CD4-positive, alpha-beta T cell treated with Interleukin-1 beta for 1 hour (primary cell): ENCODE measurements around the gene SGCD.

Experiments used
- DNase-seq, 2 donors: peaks; one replicate each; pipeline ENCODE4 v3.0.0-alpha.2; 2020 to 2022

The SGCD gene

DNA sequence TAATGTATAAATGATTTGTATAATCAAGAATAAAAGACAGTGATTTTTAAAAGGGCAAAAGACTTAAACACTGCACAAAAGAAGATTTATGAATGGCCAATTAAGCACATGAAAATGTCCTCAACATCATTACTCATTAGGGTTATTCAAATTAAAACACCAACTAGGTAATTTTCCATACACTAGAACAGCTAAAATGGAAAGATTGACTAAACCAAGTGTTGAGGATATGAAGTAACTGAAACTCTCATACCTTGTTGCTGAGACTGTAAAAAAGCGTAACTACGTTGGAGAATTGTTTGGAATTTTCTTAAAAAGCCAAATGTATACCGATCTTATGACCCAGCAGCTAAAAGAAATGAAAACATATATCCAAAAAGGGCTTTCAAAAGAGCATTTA, 144.9 kb downstream of the SGCD start:
- no peak for DNase-seq

DNA sequence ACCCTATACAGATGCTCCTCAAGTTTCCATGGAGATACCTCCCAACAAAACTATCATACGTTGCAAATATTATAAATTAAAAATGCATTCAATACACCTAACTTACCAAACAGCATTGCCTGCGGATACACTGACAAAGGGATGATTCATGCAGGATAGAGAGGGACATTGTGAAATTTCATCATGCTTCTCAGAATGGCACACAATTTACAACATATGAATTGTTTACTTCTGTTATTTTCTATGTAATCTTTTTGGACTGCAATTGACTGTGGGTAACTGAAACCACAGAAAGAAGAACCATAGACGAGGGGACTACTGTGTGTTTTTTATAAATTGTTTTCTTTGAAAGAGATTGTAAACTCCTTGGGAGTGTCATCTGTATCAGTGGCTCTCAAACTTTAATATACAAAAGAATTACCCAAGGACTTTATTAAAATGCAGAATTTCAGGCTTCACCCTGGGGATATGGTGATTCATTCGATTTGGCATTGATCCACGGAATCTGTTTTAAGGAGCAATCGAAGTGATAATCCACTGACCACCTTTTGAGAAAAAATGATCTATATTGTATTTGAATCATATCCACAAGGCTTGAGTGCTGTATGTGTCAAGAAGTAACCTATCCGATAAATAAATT, 146.4 kb downstream of the SGCD start:
- DNase-seq: no peak

DNA sequence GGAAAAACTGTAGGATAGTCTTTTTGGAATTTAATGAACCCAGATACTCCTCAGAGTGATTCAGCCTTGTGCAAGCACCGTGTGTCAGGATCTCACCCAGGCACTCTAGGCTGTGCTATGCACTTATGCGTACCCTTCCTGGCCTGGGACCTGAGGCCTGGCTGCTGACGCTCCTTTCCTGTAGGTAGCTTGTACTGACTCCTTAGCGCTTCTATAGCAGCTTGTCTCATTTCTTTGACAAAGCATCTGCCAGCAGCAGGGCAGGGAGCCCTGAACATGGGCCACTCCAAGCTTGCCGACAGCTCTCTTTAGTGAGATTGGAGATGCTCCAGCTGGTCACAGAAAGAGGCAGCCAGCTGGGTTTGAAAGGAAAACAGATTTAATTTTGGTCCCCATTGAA, 147.3 kb downstream of the SGCD start:
- no peak for DNase-seq

DNA sequence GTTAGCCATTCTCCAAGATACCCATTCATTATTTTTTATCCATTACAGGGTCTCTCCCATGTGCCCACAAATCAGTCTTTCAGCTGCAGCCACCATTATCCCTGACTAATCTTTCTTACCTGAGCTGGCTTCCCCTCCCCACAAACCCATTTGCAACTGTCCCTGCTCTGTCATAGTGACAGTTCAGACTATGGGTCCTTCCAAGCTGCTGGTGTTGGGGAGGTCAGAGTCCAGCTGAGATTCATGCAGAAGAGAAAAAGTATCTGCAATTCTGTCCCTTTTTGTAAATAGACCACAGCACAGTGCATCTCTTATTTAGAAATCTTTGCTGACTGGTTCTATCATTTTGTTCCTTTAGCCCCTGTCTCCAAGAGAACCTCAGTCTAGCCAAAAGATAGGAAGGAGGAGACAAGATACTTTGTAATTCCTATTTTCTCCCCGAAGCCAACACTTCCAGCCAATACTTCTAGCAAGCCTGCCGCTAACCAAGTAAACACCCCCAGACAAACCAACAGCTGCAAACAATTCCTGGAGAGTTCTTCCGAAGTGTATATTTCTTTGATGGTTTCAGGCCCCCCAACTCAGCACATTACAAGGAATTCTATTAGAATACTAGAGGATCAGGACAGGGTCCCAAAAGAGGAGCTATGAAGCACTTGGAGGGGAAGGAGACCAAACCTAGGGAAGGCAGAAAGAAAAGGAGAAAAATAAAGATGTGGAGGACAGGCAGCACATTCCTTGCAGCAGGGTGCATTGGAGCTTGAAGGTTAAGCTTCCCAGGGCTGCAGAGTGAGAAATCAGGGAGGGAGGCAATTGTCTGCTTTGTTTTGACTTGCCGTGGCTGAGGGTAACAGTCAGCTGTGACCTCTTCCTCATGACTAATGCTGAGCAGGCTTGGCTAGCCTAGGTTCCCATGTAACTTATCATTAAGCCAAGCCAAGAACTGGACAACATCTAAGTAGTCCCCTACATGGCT, 148.5 kb downstream of the SGCD start:
- no peak for DNase-seq

DNA sequence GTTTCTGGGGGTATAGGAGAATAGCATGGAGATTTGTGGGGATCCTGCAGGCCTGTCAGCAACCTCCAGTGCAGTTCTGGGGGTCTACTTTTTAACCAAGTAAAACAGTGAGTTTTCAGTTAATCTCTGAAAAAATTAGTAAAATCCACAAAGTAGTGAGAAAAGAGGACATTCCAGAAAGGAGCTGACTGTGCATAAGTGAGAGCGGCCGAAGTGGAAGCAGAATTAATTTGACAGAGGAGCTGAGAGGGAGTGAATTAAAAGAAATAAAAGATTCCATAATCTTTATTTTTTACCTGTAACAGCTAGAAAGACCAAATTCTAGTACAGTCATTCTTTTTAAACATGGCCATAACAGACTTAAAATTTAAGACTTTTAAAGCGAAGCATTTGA, 149.2 kb downstream of the SGCD start:
- no peak for DNase-seq

- no peak for DNase-seq
Measured at GRCh38 chr5:156476678-156477077, 149.7 kb downstream of the SGCD start.

DNA sequence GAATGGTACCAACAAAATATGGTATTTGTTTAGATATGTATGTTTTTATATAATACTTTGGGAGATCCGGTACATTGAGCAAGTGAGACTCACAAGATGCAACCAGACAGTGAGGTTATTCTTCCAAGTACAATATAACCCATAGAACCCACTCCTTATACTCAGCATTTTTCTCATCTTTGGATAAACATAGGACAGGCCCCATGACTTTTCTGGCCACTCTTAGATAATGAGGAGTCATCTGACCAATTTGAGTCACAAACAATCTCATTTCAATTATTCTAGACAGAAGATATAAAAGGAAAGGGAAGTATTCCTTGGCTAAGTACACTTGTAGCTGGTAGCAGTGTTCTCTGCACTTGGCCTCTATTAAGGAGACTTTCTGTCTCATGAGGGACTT, 150.2 kb downstream of the SGCD start:
- no peak for DNase-seq

- DNase-seq: no peak
Measured at GRCh38 chr5:156479849-156480248, 152.9 kb downstream of the SGCD start.

DNA sequence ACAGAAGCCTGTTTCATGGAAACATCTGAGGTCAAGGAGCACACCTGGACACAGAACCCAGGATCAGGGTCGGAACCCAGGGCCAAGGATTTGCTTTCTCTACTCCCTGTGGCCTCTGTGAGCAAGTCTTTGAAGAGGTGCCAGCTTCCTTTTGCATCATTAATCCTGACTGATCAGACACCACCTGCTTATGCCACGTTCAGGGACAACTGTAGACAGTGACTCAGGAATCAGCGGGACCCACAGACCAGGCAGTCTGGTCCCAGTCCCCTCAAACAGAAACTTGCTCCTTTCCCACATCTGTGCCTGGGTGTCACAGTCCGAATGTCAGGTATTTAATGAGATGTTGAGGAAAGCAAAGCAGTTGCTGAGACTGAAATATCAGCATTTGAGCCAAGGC, 154.8 kb downstream of the SGCD start:
- DNase-seq: no peak

DNA sequence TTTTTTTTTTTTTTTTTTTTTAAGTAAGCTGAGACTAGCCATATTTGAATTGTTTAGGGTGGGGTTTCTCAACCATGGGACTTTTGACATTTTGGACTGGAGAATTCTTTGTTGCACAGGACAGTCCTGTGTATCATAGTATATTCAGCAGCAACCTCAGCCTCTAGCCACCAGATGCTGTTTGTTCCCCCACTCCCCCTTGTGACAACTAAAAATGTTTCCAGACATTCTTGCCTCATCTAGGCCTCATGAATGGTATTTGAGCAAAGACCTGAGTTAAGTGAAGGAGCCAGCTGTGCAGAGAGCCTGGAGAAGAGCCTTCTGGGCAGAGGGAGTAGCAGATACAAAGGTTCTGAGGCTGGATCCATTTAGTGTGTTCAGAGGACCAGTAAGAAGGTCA, 155.9 kb downstream of the SGCD start:
- no peak for DNase-seq

DNA sequence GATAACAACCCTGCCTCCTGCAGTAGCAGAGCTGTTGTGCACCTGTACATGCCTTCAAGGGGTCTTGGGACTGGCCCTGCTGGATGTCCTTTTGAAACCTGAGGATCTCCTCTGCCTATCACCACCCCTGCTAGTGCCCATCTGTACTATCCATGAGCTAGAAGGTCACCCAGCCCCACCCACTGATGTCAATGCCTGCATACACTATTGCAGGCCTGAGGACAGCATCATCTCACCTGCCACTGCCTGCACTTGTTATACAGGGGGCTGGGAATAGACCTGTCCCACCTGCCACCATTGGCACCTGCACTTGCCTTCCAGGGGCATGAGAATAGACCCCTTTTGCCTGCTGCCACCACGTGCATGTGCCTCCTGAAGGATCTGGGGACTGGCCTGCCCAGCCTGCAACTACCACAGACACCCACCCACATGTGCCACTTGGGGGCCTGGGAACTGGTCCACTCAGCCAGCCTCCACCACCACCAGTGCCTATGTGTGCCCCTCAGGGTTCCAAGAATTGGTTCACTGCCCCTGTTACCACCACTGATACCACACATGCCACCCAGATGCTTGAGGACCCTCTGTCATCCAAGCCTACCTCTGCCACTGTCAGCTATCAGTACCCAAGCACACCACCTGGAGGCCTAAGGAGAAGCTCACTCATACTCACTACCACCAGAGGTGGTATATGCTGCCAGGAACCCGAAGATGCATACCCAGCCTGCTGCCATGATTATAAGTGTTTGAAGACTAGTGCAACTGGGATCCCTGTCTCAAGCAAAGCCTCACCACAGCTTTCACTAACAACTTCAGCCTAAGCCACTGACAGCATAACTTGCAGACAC, 159.7 kb downstream of the SGCD start:
- DNase-seq: no peak

GRCh38 chr5:156491766-156492165, 164.8 kb downstream of the SGCD start:
- DNase-seq: no peak

GRCh38 chr5:156496291-156496690, 169.3 kb downstream of the SGCD start:
- DNase-seq: no peak

GRCh38 chr5:156497804-156498208, 170.8 kb downstream of the SGCD start:
- no peak for DNase-seq

DNA sequence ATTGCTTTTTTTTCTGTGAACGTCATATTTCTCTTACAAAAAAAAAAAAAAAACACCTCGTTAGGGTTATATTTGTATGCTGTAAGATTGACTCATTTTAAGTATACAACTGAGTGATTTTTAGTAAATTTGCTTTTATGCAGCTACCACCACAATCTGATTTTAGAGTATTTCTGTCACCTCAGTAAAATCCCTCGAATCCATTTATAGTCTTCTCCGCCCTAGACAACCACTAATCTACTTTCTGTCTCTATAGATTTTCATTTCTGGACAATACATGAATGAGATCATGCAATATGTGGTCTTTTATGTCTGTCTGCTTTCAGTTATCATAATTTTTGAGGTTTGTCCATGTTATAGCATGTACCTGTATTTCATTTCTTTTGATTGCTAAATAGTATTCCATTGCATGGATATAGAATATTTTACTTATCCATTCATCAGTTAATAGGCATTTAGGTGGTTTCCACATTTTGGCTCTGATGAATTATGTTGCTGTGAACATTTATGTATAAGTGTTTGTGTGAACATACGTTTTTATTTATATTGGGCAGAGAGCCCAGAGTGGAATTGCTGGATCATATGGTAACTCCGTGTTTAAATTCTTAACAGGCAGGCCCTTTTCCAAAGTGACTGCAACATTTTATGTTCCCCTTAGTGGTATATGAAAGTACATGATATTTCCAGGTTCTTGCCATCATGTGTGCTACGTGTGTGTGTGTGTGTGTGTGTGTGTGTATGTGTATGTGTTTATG, 171.4 kb downstream of the SGCD start:
- no peak for DNase-seq

DNA sequence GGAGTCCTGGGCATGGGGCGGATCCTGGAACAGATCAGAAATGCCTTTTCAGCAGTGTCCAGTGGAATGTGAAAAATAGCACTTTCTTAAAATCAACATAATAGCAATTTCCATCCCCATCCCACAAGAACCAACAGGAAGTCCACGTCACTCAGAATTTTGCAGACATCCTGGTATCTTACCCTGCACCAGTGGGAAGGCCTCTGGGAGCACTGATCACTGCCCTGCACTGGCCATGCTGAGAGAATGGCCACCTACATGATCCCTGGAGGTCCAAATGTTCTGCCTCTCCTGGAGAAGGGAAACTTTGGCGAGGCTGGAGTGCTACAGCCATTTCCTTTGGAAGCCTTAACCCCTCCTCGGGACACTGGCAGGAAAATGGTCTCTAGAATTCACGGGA, 173.8 kb downstream of the SGCD start:
- no peak for DNase-seq

GRCh38 chr5:156505101-156505500, 178.1 kb downstream of the SGCD start:
- DNase-seq: no peak

GRCh38 chr5:156513123-156513815, 186.3 kb downstream of the SGCD start:
- no peak for DNase-seq

DNA sequence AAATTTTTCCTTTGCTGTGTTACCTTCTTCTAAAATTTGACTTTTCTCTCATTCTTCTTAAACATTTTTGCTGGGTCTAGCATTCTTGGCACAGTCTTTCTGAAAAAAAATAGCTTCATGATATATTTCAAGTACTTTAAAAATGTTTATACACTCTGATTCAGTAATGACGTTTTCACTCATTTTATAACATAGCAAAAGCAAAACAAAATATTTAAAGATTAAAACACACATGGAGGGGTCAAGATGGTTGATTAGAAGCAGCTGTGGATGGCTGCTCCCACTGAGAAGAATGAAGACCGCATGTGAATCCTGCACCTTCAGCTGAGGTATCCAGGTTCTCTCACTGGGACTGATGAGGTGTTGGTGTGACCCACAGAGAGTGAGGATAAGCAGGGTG, 188.2 kb downstream of the SGCD start:
- DNase-seq: no peak

DNA sequence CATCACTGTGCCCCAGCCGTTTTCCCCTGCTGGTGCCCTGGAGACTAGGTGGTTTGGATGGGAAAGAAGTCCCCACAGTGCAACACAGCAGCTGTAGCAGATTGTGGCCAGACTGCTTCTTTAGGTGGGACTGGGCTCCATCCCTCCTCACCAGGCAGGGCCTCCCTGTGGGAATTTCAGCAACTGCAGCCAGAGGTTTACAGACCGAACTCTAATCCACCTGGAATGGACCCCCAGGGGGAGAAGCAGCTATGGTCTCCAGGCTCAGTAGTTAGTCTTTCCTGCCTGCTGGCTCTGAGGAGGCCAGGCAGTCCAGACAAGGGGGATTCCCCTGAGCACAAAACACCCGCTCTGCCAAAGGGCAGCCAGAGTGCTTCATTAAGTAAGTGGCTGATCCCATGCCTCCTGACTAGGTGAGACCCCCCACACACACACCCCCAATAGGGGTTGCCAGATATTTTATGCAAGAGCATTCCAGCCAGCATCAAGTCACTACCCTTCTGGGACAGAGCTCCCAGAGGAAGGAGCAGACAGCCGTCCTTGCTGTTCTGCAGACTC, 188.9 kb downstream of the SGCD start:
- no peak for DNase-seq

DNA sequence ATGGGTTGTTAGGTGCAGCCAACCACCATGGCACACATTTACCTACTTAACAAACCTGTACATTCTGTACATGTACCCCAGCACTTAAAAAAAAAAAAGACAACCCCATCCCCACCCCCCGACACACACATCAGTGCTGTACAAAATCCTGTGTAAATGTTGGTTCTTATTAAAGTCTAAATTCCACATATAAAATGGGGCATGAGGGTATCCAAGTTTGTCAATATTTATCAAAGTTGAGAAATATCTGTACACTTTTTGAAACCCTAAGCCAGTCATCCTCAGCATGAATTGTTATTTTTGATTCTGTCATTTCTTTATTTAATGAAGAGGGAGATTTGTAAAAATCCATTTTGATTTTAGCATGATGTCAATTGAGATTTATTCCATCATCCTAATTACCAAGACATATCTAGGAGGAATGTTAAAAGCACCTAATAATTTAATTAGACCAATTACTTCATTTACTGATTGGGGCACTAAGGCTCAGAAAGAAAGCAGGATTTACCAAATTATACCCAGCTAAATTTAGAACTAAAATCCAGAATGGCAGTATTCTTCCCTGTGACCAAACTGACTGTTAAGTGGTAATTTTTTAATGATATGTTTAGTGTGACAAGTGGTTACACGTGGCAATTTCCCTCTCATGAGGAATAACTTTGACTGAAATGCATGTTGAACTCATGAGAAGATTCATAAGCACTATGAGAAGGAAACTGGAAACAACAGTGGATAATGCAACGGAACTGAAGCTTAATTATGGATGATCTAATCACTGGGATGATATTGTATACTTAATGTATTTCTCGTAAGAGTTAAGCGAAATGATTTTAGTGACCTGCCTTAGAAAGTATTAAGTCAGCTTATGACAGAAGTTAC, 195.9 kb downstream of the SGCD start:
- no peak for DNase-seq
